OCI-LY1 (cell line): ENCODE data around the gene BAG3.

Source experiments
- H2AFZ ChIP-seq: fragments of 200-600 bp; sonication (generic), shearing (Covaris generic); 2 replicates; pipeline ENCODE4 v1.6.0; 2014; ENCODE audit warnings: antibody characterized with exemption, mild to moderate bottlenecking, low read length
- H3F3A ChIP-seq: fragments of 200-600 bp; sonication (generic), shearing (Covaris generic); 2 replicates; pipeline ENCODE4 v1.6.0; 2014; ENCODE audit warnings: mild to moderate bottlenecking, antibody characterized with exemption, low read length, moderate library complexity; ENCODE audit not compliant: insufficient read depth
- H3K27ac ChIP-seq: fragments of 200-600 bp; sonication (generic); 2 replicates; pipeline ENCODE4 v1.5.1; 2014; ENCODE audit warnings: low read length, mixed run types, mild to moderate bottlenecking, low read depth; ENCODE audit not compliant: poor library complexity, severe bottlenecking
- H3K27me3 ChIP-seq: fragments of 200-600 bp; sonication (generic); 2 replicates; pipeline ENCODE4 v1.6.0; 2014; ENCODE audit warnings: antibody characterized with exemption, mild to moderate bottlenecking, low read length, moderate library complexity; ENCODE audit not compliant: insufficient read depth
- H3K36me3 ChIP-seq: fragments of 200-600 bp; sonication (generic); 2 replicates; pipeline ENCODE4 v1.6.1; 2014; ENCODE audit warnings: mild to moderate bottlenecking, antibody characterized with exemption, low read length, moderate library complexity, mixed read lengths; ENCODE audit not compliant: insufficient read depth
- H3K4me1 ChIP-seq: fragments of 200-600 bp; sonication (generic); 2 replicates; pipeline ENCODE4 v1.5.1; 2014; ENCODE audit warnings: mild to moderate bottlenecking, low read length, moderate library complexity; ENCODE audit not compliant: insufficient read depth, severe bottlenecking
- H3K4me2 ChIP-seq: fragments of 200-600 bp; sonication (generic), shearing (Covaris generic); 2 replicates; pipeline ENCODE4 v1.6.1; 2014; ENCODE audit warnings: low read length
- H3K4me3 ChIP-seq: fragments of 200-600 bp; sonication (generic); 2 replicates; pipeline ENCODE4 v1.5.1; 2014; ENCODE audit warnings: low read length, low read depth, mild to moderate bottlenecking, mixed read lengths; ENCODE audit not compliant: poor library complexity, severe bottlenecking
- H3K79me2 ChIP-seq: fragments of 200-600 bp; shearing (Covaris generic); 2 replicates; pipeline ENCODE4 v1.6.1; 2016; ENCODE audit warnings: mixed run types, low read length, mixed read lengths; ENCODE audit not compliant: insufficient read depth
- H3K9ac ChIP-seq: fragments of 200-600 bp; sonication (generic), shearing (Covaris generic); 2 replicates; pipeline ENCODE4 v1.6.1; 2014; ENCODE audit warnings: mild to moderate bottlenecking, low read length, mixed read lengths
- H3K9me2 ChIP-seq: fragments of 200-600 bp; sonication (generic), shearing (Covaris generic); 2 replicates; pipeline ENCODE4 v1.6.1; 2014; ENCODE audit warnings: low read depth, mild to moderate bottlenecking, low read length, mixed read lengths
- H3K9me3 ChIP-seq: fragments of 200-600 bp; shearing (Covaris generic); 2 replicates; pipeline ENCODE4 v1.6.1; 2014; ENCODE audit warnings: low read length, mixed read lengths
- H4K20me1 ChIP-seq: fragments of 200-600 bp; sonication (generic), shearing (Covaris generic); 2 replicates; pipeline ENCODE4 v1.6.0; 2016; ENCODE audit warnings: mild to moderate bottlenecking, low read length; ENCODE audit not compliant: insufficient read depth
- EZH2 ChIP-seq: fragments of 200-600 bp; sonication (generic), shearing (Covaris generic); IDR thresholded peaks from 2 replicates; pipeline ENCODE4 v1.8.0; 2017; ENCODE audit warnings: borderline replicate concordance, mixed run types, mild to moderate bottlenecking, antibody characterized with exemption, low read length, moderate library complexity, mixed read lengths
- TF ChIP-seq, protein P1 (sequence below): fragments of 200-600 bp; sonication (generic), shearing (Covaris generic); IDR thresholded peaks from 2 replicates; pipeline ENCODE4 v1.5.1; 2017; ENCODE audit warnings: mild to moderate bottlenecking, antibody characterized with exemption, low read length, moderate library complexity, mixed read lengths

BAG3 gene

DNA sequence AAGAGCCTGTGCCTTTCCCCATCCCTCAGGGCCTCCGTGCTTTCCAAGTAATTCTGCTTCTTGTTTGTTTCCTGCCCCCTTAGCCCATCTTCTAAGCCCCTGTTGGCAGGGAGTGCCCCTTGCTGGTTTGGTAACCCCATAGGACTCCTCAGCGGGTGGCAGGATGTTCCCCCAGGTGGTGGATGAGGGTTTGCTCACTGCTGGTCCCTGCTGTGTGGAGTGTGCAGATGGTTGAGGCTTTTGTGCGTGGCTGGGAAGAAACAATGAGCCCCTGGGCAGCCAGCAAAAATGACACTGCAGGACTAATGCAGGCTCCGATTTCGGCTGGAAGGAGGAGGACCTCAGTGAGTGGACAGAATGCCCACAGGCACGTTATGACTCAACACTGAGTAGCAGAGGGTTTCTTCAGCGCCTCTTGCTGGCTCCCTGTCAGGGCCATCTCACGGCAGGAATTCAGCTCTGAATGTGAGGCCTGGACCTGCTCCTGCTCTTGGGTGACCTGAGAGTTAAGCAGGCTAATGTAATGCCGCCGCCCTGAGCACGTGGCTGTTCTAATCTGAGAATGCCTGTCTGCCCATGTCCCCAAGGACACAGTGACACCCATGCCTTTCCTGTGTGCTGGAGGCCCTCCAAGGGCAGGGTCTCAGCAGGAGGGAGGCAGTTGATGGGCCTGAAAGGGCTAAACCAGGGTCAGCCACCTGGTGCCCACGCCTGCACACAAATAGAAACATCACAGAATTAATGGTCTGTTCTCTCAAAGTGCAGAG is 16.6 kb downstream of the BAG3 start:
- no peaks in the 10 kb centered on the region for H3K36me3 ChIP-seq
- H3K79me2 ChIP-seq, result no peaks in the 10 kb centered on the region
- H3K9ac ChIP-seq, result no peak overlapping the region
- 0 out of 2 replicates have a peak, but pooled peaks cover 4% of the 10 kb centered on the region for H3K27me3 ChIP-seq
- H3K4me3 ChIP-seq, result no peak overlapping the region
- no peaks in the 10 kb centered on the region for H3F3A ChIP-seq
- H3K9me2 ChIP-seq, result no peaks in the 10 kb centered on the region
- no peak overlapping the region for H3K27ac ChIP-seq
- no peak overlapping the region for H3K4me2 ChIP-seq
- H3K9me3 ChIP-seq, result no peaks in the 10 kb centered on the region
- H4K20me1 ChIP-seq, result no peaks in the 10 kb centered on the region
- peaks cover 15% of the 10 kb centered on the region for H3K4me1 ChIP-seq
- TF ChIP-seq EZH2, result no peak
- TF ChIP-seq, protein P1, sequence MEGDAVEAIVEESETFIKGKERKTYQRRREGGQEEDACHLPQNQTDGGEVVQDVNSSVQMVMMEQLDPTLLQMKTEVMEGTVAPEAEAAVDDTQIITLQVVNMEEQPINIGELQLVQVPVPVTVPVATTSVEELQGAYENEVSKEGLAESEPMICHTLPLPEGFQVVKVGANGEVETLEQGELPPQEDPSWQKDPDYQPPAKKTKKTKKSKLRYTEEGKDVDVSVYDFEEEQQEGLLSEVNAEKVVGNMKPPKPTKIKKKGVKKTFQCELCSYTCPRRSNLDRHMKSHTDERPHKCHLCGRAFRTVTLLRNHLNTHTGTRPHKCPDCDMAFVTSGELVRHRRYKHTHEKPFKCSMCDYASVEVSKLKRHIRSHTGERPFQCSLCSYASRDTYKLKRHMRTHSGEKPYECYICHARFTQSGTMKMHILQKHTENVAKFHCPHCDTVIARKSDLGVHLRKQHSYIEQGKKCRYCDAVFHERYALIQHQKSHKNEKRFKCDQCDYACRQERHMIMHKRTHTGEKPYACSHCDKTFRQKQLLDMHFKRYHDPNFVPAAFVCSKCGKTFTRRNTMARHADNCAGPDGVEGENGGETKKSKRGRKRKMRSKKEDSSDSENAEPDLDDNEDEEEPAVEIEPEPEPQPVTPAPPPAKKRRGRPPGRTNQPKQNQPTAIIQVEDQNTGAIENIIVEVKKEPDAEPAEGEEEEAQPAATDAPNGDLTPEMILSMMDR, result no peak
- no peak overlapping the region for H2AFZ ChIP-seq

DNA sequence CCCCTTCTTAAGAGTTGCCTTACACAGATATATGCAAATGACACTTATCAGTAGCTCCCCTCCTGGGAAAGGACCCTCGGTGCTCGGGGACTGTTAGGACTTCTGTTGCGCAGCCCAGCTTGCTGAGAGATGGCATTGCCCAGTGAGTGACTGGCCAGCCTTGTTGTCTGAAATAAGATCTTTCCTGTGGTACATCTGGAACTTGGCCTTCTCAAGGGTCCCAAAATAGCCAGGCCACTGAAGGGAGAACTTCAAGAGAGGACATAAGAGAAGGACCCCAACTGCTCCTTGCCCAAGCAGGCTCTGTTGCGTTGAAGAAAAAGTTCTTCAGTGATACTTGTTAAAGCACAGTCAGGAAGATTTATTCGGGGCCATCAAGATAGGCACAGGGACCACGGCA is 17.3 kb downstream of the BAG3 start:
- Histone ChIP-seq H3K4me2 (no peak overlapping the region), H3K9ac (no peak overlapping the region), H3F3A (no peaks in the 10 kb centered on the region), H3K9me2 (no peaks in the 10 kb centered on the region), H3K4me1 (peaks cover 9% of the 10 kb centered on the region), H3K9me3 (no peaks in the 10 kb centered on the region), H3K36me3 (no peaks in the 10 kb centered on the region), H3K4me3 (no peak overlapping the region), H4K20me1 (no peaks in the 10 kb centered on the region), H3K27me3 (0 out of 2 replicates have a peak, but pooled peaks cover 4% of the 10 kb centered on the region), H2AFZ (no peak overlapping the region), H3K27ac (no peak overlapping the region), H3K79me2 (no peaks in the 10 kb centered on the region)
- TF ChIP-seq, protein P1, result no peak
- no peak for TF ChIP-seq EZH2

DNA sequence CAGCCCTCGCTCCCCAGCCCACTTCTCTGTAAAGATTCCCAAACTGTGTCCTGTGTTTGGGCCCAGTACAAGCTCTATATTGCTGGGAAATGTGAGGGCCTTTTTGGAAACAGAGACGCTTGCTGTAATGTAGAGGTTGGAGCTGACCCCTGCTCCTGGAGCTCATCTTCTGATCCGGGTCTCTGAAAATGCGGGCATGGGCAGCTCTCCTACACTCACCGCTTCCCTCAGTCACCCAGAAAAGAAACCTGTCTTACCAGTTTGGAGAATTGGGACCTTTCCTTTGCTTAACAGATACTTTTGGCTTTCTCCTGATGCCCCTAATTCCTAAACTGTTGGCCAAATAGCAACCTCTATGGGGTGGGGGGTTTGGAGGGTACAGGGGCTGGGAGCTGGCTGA is 18.2 kb downstream of the BAG3 start:
- H2AFZ ChIP-seq, result no peak overlapping the region
- no peak overlapping the region for H3K9ac ChIP-seq
- H3K4me3 ChIP-seq, result no peak overlapping the region
- H3K79me2 ChIP-seq, result no peaks in the 10 kb centered on the region
- H3K4me2 ChIP-seq, result no peak overlapping the region
- H3K9me2 ChIP-seq, result no peaks in the 10 kb centered on the region
- peaks cover under 1% of the 10 kb centered on the region for H3K4me1 ChIP-seq
- H3K27me3 ChIP-seq, result 0 out of 2 replicates have a peak, but pooled peaks cover 4% of the 10 kb centered on the region
- TF ChIP-seq EZH2, result no peak
- TF ChIP-seq, protein P1, result no peak
- no peak overlapping the region for H3K27ac ChIP-seq
- no peaks in the 10 kb centered on the region for H4K20me1 ChIP-seq
- H3K9me3 ChIP-seq, result no peaks in the 10 kb centered on the region
- H3F3A ChIP-seq, result no peaks in the 10 kb centered on the region
- no peaks in the 10 kb centered on the region for H3K36me3 ChIP-seq
